GM19468 (cell line): ENCODE results near the gene ASAP2.

Source experiments
- ATAC-seq: cut with Tn5 transposase; IDR thresholded peaks from one replicate; pipeline ENCODE4 v1.9.1; 2021; ENCODE audit warnings: mild to moderate bottlenecking, moderate library complexity, moderate number of reproducible peaks; ENCODE audit not compliant: unreplicated experiment; ENCODE audit errors: extremely low read depth

Gene ASAP2

DNA sequence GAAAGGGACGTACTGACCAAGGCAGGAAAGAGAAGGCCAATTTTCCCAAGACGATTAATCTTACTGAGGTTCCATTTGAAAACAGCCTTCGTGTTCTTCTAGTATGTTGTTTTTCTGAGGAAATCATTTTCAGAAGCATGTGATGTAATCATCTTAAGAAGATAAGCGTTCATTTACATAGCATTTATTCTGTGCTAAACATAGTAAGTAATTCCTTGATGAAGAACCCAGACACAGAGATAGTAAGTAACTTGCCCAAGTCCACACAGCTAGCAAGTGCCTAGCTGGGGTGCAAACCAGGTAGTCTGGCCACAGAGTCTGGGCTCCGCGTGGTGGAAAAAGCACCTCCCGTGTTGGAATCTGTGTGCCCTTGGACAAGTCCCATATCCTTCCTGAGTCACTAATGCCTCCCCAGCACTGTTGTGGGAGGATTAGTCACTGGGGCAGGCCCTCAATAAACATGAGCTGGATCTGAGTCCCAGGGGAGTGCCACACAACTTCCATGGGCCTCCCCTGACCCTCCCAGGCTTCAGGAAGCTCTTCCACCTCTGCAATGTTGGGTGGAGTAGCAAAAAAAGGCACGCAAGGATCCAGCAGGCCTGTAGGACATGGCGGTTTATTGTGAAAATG is 26.9 kb upstream of the ASAP2 start:
- ATAC-seq, result no peak

DNA sequence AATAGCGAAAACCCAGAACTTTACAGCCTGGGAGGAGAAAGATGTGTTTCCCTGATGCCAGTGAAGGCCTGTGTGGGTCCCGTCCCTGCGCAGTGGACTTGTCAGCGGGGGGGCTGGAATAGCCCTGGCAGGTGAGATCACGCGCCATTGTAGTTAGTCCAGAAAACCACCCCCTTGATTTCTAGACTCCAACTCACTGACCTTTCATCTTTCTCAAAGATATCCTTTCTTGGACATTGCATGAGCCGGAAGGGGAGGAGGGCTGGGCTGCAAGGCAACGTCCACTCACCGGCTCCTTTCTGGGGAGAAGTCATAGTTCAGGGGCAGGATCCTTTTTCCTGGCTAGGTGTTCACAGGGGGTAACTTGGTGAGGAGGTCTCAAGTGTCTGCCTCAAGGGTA is 22.3 kb upstream of the ASAP2 start:
- no peak for ATAC-seq

DNA sequence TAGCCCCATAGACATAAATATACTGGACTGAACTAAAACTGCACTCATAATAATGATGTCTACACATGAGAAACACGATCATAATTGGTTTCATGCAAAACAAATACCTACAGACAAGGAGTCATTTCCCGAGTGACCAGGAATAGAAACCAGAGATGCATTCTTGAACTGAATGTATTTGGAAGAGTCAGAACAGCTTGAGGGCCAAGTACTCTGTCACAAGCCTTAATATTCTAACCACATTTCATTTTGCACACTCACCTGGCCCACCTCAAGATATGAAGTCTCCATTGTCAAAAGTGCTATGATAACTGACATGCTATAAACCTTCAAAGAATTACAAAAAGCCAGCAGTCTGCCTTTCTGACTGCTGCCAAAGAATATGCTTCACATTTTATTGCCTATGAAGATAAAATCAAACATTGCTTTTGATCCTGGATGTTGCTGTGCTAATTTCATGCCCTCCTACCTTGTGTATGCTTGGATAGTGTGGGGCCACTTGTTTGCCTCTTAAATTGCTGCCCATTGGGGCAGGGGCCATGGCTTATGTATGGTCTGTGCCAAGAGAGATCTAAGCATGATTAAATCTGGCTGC is 18.9 kb upstream of the ASAP2 start:
- ATAC-seq, result no peak

DNA sequence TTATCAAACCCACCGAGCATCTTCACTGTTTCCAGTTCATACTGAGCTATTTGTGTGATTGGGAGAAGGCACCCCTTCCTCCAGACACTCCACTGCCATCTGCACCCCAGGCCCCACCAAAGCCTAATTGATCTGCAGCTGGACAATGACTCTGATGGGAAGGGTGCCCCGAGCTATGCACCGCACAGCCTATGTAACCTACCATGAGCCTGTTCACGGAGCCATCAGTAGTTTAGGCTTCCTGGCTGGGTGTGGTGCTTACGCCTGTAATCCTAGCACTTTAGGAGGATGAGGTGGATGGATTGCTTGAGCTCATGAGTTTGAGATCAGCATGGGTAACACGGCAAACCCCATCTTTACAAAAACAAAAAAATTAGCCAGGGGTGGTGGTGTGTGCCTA is 17.8 kb upstream of the ASAP2 start:
- no peak for ATAC-seq

DNA sequence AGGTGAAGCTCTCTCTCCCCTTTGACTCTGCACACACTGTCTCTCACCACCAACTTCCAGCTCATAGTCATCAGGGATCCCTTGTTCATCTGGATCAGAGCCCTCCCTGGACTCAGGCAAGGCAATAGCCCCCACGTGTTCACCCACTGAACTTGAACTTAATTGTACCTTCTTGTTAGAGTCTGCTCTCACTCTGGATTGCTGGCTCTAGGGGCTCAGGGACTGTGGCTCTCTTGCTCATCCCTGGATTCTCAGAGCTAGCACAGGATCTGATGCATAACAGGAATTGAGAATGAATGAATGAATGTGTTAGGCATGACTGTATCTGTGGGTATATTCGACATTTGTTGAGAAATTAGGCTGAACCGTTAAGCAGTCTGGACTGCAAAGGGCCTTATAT is 16.7 kb upstream of the ASAP2 start:
- ATAC-seq, result no peak

DNA sequence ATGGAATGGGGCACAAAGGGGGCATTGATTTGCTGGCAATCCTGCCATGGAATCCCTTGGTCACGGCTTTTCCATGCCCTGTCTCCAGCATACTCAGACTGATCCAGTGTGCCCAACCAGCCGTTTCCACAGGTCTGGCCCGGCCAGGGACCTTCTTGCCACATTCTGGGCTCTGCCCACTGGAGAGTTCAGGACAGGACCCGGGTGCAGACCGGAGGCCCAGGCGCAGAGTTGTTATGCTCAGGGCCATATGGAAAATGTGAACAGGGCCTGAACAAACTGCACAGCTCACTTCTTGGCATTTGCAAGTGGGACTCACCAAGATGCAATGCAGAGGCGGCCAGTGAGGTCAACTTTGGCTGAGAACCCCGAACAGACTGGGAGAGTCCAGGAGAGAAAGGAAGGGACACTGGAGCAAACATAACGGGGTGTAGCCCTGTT is 15.6 kb upstream of the ASAP2 start:
- ATAC-seq, result no peak

DNA sequence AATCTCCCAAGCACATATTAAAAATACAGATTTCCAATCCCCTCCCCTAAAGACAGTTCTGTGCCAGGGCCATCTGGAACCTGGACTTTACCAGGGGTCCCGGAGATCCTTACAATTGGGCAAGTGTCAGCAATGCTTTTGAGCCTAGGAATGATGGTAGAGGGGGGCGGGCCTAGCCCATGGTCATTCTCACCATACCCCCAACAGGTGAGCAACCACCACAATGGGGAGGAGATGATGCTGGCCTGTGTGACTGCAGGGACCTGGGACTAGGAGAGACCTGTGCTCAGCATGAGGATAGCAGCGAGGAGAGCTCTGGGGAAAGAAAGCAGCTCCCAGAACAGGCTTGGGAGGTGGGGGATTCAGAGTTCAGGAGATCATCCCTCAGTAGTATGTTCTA is 13.9 kb upstream of the ASAP2 start:
- ATAC-seq, result no peak

DNA sequence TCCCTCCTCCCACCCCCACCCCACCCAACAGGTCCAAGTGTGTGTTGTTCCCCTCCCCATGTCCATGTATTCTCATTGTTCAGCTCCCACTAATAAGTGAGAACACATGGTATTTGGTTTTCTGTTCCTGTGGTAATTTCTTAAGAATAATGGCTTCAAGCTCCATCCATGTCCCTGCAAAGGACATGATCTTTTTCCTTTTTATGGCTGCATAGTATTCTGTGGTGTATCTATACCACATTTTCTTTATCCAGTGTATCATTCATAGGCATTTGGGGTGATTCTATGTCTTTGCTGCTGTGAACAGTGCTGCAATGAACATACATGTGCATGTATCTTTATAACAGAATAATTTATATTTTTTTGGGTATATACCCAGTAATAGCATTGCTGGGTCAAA is 12.3 kb upstream of the ASAP2 start:
- ATAC-seq, result no peak

DNA sequence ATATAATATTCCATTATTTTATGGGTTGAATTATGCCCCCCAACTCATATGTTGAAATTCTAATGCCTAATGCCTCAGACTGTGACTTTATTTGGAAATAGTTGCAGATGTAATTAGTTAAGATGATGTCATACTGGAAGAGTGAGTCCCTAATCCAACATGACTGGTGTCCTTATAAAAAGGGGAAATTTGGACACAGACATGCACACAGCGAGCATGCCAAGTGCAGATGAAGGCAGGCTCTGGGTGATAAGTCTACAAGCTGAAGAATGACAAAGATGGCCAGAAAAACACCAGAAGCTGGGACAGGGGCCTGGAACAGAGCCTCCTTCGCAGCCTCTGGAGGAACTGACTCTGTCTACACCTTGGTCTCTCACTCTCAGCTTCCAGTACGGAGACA is 10.0 kb upstream of the ASAP2 start:
- ATAC-seq, result no peak

DNA sequence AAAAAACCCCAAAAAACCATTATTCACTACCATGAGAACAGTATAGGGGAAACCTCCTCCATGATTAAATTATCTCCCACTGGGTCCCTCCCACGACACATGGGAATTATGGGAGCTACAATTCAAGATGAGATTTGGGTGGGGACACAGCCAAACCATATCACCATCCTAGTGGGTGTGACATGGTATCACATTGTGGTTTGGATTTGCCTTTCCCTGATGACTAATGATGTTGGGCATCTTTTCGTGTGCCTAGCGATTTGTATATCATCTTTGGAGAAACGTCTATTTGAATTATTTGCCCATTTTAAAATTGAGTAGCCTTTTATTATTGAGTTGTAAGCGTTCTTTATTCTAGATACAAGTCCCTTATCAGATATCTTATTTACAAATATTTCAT is 8.7 kb upstream of the ASAP2 start:
- ATAC-seq, result no peak

DNA sequence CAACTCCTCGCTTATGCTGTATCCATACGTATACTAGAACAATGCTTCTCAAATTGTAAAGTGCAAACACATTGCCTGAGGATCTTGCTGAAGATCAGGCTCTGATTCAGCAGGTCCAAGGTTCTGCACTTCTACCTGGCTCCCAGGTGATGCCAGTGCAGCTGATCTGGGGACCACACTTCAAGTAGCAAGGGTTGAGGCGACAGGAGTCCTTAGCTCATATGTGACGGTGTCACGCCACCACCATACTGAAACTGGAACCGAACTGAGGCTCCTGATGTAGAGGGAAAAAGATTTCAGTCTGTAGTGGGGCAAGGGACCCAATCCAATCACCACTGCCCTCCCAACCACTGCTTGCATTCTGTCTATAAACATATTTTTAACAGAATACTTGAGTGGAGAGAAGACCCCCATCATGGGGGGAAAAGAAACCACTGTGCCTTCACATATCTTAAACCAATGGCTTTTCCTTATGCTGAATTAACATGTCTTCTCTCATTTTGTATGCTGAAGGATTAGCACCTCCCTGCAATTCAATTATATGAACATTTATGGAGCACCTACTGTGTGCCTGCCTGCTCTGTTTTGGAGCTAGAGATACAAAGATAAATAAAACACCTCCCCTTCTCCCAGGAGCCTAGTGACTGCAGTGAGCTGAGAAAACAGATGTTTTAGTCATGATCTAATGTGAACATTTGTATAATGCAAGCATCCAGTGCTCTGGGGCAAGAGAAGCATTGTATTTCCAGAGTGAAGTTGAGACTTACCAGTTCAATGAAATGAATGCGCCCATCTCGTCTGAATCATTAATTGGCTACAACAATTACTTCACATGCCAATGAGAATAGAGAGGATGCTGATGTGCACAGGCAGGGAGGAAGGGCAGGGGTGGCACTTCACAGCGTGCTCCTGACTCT is 6.6 kb upstream of the ASAP2 start:
- ATAC-seq, result no peak

DNA sequence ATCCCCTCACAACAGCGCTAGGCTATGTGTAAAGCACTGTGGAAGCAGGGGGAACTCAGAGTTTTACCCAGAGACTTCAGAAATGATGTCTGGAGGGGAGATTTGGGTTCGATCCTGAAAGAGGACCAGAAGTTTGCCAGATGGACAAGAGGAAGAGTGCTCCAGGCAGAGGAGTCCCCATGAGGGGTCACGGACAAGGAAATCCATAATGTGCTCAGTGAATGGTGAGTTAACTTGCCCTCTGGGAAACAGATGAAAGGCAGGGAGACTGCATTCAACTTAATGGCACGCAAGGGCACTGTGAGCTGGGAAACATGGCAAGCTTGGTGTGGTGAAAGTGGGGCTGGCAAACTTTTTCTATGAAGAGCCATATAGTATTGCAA is 6.0 kb upstream of the ASAP2 start:
- no peak for ATAC-seq

DNA sequence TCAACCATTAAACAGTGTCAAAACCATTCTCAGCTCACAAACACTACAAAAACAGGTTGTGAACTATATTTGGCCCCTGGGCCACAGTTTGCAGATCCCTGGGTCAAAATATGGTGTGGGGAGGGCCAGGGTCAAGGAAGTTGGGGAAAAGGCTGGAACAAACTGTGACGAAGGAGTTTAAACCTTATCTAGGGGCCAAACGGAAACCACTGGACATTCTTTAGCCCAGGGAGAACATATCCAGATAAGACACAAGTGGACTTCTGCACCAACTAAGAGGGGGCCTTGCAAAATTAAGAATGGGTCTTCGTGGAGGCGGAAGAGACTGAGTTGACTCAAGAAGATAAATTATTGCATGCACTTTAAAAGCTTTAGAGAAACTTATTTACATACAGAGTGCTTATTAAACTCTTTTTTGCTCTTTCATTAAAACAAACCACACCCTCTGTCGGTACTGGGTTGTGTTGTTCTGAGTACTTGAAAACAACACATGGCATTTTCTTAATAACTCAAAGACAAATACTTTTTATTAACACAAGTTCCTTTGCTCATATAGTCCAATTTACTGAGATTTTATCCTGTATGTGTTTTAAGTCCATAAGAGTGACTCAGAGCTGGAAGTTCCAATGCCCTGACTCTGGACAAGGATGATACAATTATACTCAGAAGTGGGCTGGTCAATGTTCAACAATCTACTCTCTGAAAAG is 5.3 kb upstream of the ASAP2 start:
- ATAC-seq, result no peak

DNA sequence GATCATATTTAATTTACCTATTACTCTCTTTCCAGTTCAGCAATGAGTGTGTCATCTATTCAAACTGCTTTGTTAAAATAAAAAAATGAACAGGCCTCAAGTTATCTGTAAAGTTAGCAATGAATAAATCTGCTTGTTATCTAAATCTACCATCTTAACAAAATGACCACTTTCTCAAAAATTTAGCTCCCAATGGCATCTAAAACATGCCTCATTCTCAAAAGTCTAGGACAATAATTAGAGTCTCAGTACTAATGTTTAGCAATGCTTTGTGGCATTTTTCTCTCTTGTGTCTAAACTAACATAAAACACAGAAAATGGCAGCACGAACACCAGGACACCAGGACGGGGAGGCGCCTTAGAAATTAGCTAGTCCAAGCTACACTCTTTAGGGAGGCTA is 3.6 kb upstream of the ASAP2 start:
- no peak for ATAC-seq

DNA sequence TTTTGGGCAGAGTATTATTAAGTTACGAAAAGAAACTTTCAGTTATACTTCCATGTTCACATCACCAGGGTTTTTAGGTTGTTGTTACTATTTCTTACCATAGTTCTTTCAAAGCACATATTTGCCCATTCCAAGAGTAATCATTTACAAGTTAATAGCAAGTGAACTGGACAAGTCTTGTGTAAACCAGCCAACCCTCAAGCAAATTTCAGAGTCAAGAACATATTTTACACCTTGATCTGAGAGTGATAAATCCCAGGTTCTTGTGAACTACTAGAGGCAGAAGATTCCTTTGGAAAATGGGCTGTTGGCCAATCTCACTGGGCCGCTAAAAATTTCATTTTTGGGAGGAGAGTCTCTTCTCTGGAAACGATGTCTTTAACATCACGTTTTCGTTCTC is 2.7 kb upstream of the ASAP2 start:
- ATAC-seq, result no peak

DNA sequence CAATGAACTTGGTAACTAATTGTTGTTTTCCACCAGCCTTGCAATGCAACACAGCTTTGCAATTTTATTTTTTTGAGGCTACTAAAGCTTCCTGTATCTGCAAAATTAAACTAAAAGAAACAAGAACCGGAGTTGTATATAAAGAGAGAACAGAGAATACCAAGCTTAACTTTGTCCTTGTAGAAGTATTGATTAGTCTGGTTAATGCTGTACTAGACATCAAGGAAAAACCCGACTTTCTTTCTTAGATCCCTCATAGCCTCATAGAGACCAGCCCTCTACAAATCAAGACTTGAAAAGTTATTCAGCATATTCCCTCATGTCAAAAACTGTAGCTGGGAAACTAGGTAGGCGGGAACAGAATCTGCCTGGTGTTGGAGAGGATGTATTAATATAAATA is 1.7 kb upstream of the ASAP2 start:
- no peak for ATAC-seq

DNA sequence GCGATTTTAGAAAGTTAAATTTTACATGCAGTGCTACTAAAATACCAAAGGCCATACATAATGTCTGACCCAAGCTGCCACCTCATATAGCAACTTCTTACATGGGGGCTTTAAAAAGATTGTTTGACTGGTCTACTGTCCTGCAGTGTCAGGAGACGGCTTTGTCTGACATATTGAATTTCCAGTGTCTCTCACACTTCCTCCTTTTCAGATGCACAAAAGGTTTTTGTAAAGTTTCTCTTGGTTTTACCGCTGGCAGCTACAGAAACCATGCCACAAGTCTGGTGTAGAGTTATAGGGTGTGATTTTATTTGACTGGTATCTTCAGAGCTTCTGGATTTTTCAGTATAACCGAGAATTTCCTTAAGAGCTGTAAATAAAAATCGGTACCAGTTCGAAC is 1.1 kb upstream of the ASAP2 start:
- ATAC-seq, result no peak

DNA sequence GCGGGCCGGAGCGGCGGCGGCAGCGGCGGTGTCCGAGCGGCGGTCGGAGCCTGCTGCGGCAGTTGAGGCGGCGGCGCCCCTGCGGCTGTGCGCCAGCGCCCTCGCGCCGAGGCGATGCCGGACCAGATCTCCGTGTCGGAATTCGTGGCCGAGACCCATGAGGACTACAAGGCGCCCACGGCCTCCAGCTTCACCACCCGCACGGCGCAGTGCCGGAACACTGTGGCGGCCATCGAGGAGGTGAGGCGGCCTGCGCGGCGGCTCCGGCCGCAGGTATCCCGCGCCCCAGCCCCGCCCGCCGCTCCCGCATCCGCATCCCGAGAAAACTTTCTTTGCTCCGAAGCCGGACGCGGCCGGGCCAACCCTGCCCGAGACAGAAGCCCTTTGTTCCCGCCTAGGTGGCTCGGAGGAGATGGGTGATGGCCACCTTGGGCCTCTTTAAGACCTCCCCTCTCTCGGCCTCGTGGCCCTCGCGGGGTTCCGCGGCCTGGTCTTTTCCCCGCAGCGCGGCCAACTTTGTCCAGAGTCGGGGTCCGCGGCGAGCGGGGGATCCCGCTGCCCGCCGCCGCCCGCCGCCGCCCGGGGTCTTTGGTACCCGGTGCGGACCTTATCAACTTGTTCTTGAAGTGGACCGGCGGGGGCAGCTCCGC is 504 bp downstream of the ASAP2 start:
- no peak for ATAC-seq

DNA sequence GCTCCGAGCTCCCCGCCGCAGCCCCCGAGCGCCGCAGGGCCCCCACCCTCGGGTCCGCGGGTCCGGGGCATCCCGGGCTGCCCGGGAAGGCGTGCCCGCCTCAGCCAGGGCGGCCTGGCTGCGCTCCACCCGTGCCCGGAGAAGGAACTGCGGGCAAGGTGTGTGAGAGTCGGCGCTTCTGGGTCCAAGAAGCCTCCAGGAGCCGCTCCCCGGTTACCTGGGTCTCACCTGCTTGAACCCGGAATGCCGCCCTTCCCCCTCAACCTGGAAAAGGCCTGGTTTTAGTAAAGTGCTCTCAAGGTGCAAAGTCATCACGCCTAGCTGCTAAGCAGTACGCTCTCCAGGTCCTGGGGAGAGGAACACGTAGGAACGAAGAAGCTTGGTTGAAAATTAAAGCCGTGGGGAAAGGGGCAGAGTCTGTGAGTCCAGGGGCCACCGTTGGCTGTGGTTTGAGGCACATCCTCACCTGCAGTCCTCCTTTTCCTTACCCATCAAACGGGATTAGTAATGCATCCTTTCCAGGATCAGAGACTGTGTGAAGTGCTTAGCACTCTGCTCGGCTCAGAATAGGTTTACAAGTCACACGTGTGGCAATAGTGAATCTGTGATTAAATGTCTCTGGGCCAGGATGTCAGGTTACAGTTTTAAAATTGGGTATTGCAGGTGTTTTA is 1.2 kb downstream of the ASAP2 start:
- ATAC-seq, result no peak

DNA sequence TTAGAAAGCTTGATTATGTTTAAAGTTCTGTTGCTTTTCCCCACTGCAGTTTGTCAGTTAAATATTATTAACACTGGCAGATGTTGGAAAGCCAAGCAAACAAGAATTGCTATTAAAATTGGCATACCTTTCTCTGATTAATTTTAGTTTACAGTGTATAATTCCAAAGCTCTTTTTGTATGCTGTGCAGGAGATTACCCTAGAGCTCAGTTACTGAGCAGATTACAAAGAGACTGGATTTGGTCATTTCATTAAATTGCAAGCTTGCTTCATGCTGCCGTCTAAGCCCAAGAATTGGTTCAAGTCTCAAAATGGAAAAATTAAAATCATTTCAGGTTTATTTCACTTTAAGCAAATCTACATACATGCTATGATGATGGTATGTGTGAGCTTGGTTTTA is 2.3 kb downstream of the ASAP2 start:
- ATAC-seq, result no peak
